Esophagus squamous epithelium (tissue), 4 donors: ENCODE data around the gene MICAL1.

Experiments
- POLR2A ChIP-seq, 4 donors: fragments of 450-650 bp; IDR thresholded peaks; one replicate each; pipeline ENCODE4 v1.6.1; 2017; ENCODE audit warnings: antibody characterized with exemption in 4 of 4, mild to moderate bottlenecking in 4 of 4, moderate library complexity in 3 of 4
- TF ChIP-seq, protein P1 (sequence below), 6 experiments: fragments of 450-650 bp in 4 of 6; fragments of 200-600 bp in 2 of 6; sonication (generic) in 2 of 6; IDR thresholded peaks; one replicate each; pipeline ENCODE4 v1.5.1; 2016 to 2019; ENCODE audit warnings: antibody characterized with exemption in 6 of 6, mild to moderate bottlenecking in 4 of 6, moderate library complexity in 4 of 6

DNA sequence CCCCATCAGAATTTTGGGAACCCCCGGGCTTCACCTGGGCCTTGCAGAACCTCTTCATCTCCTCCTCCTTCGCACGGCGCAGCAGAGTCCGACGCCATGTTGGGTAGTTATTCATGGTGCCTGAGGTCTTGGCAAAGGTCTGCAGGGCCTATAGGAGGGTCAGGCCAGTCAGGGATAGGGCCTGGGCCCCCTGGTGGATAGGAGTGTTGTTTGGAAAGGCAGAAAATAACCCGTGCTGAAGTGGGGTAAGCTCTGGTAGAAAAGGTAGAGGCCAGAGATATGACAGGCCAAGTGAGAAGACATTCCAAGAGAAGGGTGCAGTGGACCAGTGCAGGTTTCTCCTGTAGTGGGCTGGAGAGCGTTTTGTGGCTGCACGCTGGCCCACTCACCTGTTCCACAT is 10.2 kb downstream of the MICAL1 start:
- TF ChIP-seq, protein P1, sequence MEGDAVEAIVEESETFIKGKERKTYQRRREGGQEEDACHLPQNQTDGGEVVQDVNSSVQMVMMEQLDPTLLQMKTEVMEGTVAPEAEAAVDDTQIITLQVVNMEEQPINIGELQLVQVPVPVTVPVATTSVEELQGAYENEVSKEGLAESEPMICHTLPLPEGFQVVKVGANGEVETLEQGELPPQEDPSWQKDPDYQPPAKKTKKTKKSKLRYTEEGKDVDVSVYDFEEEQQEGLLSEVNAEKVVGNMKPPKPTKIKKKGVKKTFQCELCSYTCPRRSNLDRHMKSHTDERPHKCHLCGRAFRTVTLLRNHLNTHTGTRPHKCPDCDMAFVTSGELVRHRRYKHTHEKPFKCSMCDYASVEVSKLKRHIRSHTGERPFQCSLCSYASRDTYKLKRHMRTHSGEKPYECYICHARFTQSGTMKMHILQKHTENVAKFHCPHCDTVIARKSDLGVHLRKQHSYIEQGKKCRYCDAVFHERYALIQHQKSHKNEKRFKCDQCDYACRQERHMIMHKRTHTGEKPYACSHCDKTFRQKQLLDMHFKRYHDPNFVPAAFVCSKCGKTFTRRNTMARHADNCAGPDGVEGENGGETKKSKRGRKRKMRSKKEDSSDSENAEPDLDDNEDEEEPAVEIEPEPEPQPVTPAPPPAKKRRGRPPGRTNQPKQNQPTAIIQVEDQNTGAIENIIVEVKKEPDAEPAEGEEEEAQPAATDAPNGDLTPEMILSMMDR (IDR thresholded peaks at IDR 0.05), result no peak
- no peak for TF ChIP-seq POLR2A (IDR thresholded peaks at IDR 0.05)
